GM23338 (cell line): ENCODE measurements around the gene SORT1. TPM values are rescaled to one million over a fixed set of nuclear protein-coding genes. Genes with fewer than 3 reads are reported as not detected.
A peak's percentile ranks its signal among the peaks of the same experiment; 100 is the strongest.

ENCODE experiments used
- ATAC-seq: fragments of 200-7000 bp; cut with Tn5 transposase; 3 replicates; pipeline ENCODE4 v1.9.1; 2020
- DNase-seq: peaks from one replicate; pipeline ENCODE4 v3.0.0-alpha.2; 2015; ENCODE audit warnings: low spot score
- H2AFZ ChIP-seq: fragments of 200-600 bp; sonication (generic); 2 replicates; pipeline ENCODE4 v1.8.0; 2016; ENCODE audit warnings: antibody characterized with exemption, mild to moderate bottlenecking, moderate library complexity
- H3F3A ChIP-seq: fragments of 200-600 bp; sonication (generic); replicated peaks from 2 replicates; pipeline ENCODE4 v1.8.0; 2017; ENCODE audit warnings: antibody characterized with exemption, mixed run types, low read depth
- H3K27ac ChIP-seq: fragments of 200-600 bp; sonication (generic); 2 replicates; pipeline ENCODE4 v1.6.1; 2016; ENCODE audit warnings: low read depth
- H3K27me3 ChIP-seq: fragments of 200-600 bp; sonication (generic); 2 replicates; pipeline ENCODE4 v1.8.0; 2016; ENCODE audit warnings: mild to moderate bottlenecking, mixed run types, moderate library complexity; ENCODE audit not compliant: insufficient read depth
- H3K36me3 ChIP-seq: fragments of 200-600 bp; sonication (generic); 2 replicates; pipeline ENCODE4 v1.8.0; 2016; ENCODE audit warnings: mild to moderate bottlenecking; ENCODE audit not compliant: insufficient read depth
- H3K4me1 ChIP-seq: fragments of 200-600 bp; sonication (generic); 2 replicates; pipeline ENCODE4 v1.8.0; 2016; ENCODE audit warnings: mild to moderate bottlenecking, moderate library complexity; ENCODE audit not compliant: insufficient read depth
- H3K4me2 ChIP-seq: fragments of 200-600 bp; sonication (generic); 2 replicates; pipeline ENCODE4 v1.7.1; 2017; ENCODE audit warnings: mixed run types
- H3K4me3 ChIP-seq: fragments of 200-600 bp; sonication (generic); 2 replicates; pipeline ENCODE4 v1.6.1; 2016; ENCODE audit warnings: mixed run types
- H3K79me2 ChIP-seq: fragments of 200-600 bp; sonication (generic); replicated peaks from 2 replicates; pipeline ENCODE4 v1.8.0; 2017; ENCODE audit warnings: mild to moderate bottlenecking; ENCODE audit not compliant: insufficient read depth
- H3K9me2 ChIP-seq: fragments of 200-600 bp; sonication (generic); 2 replicates; pipeline ENCODE4 v1.8.0; 2017; ENCODE audit not compliant: insufficient read depth
- H4K20me1 ChIP-seq: fragments of 200-600 bp; sonication (generic); replicated peaks from 2 replicates; pipeline ENCODE4 v1.8.0; 2017; ENCODE audit warnings: mild to moderate bottlenecking; ENCODE audit not compliant: insufficient read depth
- H3K27ac Mint-ChIP-seq: 2 replicates; pipeline ENCODE4 v1.8.0; 2020; ENCODE audit warnings: inconsistent platforms, mild to moderate bottlenecking, moderate library complexity, mixed read lengths
- H3K27me3 Mint-ChIP-seq: 3 replicates; pipeline ENCODE4 v1.8.0; 2022; ENCODE audit warnings: low read depth, mild to moderate bottlenecking, moderate library complexity, mixed read lengths, inconsistent platforms; ENCODE audit not compliant: insufficient read depth, poor library complexity
- H3K36me3 Mint-ChIP-seq: 3 replicates; pipeline ENCODE4 v1.8.0; 2021; ENCODE audit warnings: low read depth, mild to moderate bottlenecking, inconsistent platforms, moderate library complexity, mixed read lengths
- H3K4me1 Mint-ChIP-seq: 3 replicates; pipeline ENCODE4 v1.8.0; 2020; ENCODE audit warnings: mild to moderate bottlenecking, inconsistent platforms, mixed read lengths
- H3K4me3 Mint-ChIP-seq: 3 replicates; pipeline ENCODE4 v1.8.0; 2021; ENCODE audit warnings: moderate library complexity, mild to moderate bottlenecking, inconsistent platforms, mixed read lengths
- H3K9me3 Mint-ChIP-seq: 3 replicates; pipeline ENCODE4 v1.8.0; 2020; ENCODE audit warnings: moderate library complexity, mild to moderate bottlenecking, inconsistent platforms, mixed read lengths
- CREB1 ChIP-seq: fragments of 250-450 bp; sonication (Bioruptor Pico); IDR thresholded peaks from 2 replicates; pipeline ENCODE4 v1.5.0; 2020; ENCODE audit warnings: low read depth, mild to moderate bottlenecking, moderate library complexity
- CTCF ChIP-seq, 2 experiments: fragments of 200-600 bp in 1 of 2; sonication (generic) in 1 of 2; conservative IDR thresholded peaks; 2 replicates each; pipeline versions ENCODE4 v1.5.1 to v1.6.1; 2016 to 2017; ENCODE audit warnings: antibody characterized with exemption in 2 of 2, low read depth in 2 of 2, mild to moderate bottlenecking in 2 of 2, moderate library complexity in 1 of 2
- EZH2 ChIP-seq: fragments of 200-600 bp; sonication (generic); IDR thresholded peaks from one replicate; pipeline ENCODE4 v1.8.0; 2017; ENCODE audit warnings: antibody characterized with exemption, mild to moderate bottlenecking, low read depth; ENCODE audit not compliant: unreplicated experiment
- EZH2phosphoT487 ChIP-seq: fragments of 200-600 bp; sonication (generic); IDR thresholded peaks from one replicate; pipeline ENCODE4 v1.8.1; 2018; ENCODE audit warnings: antibody characterized with exemption; ENCODE audit not compliant: unreplicated experiment
- JUNB ChIP-seq: IDR thresholded peaks from one replicate; pipeline ENCODE4 v1.6.1; 2016; ENCODE audit warnings: antibody characterized with exemption; ENCODE audit not compliant: unreplicated experiment
- NANOG ChIP-seq: IDR thresholded peaks from 2 replicates; pipeline ENCODE4 v1.6.1; 2016; ENCODE audit warnings: antibody characterized with exemption, borderline replicate concordance
- POLR2AphosphoS5 ChIP-seq: IDR thresholded peaks from 2 replicates; pipeline ENCODE4 v1.6.1; 2016; ENCODE audit warnings: antibody characterized with exemption, low read depth
- REST ChIP-seq: IDR thresholded peaks from one replicate; pipeline ENCODE4 v1.6.1; 2018; ENCODE audit warnings: antibody characterized with exemption; ENCODE audit not compliant: unreplicated experiment
- STAT1 ChIP-seq: IDR thresholded peaks from one replicate; pipeline ENCODE4 v1.6.1; 2016; ENCODE audit warnings: antibody characterized with exemption; ENCODE audit not compliant: unreplicated experiment
- ZNF114 ChIP-seq: fragments of 250-450 bp; sonication (Bioruptor Pico); IDR thresholded peaks from 2 replicates; pipeline ENCODE4 v1.5.0; 2020; ENCODE audit warnings: mild to moderate bottlenecking, moderate library complexity
- ZNF331 ChIP-seq: fragments of 250-450 bp; sonication (Bioruptor Pico); IDR thresholded peaks from 2 replicates; pipeline ENCODE4 v1.5.0; 2020; ENCODE audit warnings: low read depth, mild to moderate bottlenecking, moderate library complexity
- polyA plus RNA-seq: library from polyadenylated mRNA; unstranded; fragments of >200 nt; fragmentation: Nextera tagmentation; extraction: Ambion mirVana; gene quantifications from 2 replicates; pipeline ENCODE4 v1.2.1, GENCODE V29; 2016
- total RNA-seq: library from RNA; depleted of rRNA; stranded (reverse); fragments of >200 nt; shearing (Covaris generic); gene quantifications from 2 replicates; pipeline ENCODE4 v1.2.3, GENCODE V29; 2014
- TF ChIP-seq, protein P1 (sequence below): IDR thresholded peaks from 2 replicates; pipeline ENCODE4 v1.6.1; 2016; ENCODE audit warnings: antibody characterized with exemption
- TF ChIP-seq, protein P2 (sequence below): fragments of 250-450 bp; sonication (Bioruptor Pico); IDR thresholded peaks from 2 replicates; pipeline ENCODE4 v1.5.0; 2020; ENCODE audit warnings: mild to moderate bottlenecking, moderate library complexity

Gene SORT1
- total and polyA plus RNA-seq, 2 experiments from 2014 or later = 10.9 to 55.4 TPM

DNA sequence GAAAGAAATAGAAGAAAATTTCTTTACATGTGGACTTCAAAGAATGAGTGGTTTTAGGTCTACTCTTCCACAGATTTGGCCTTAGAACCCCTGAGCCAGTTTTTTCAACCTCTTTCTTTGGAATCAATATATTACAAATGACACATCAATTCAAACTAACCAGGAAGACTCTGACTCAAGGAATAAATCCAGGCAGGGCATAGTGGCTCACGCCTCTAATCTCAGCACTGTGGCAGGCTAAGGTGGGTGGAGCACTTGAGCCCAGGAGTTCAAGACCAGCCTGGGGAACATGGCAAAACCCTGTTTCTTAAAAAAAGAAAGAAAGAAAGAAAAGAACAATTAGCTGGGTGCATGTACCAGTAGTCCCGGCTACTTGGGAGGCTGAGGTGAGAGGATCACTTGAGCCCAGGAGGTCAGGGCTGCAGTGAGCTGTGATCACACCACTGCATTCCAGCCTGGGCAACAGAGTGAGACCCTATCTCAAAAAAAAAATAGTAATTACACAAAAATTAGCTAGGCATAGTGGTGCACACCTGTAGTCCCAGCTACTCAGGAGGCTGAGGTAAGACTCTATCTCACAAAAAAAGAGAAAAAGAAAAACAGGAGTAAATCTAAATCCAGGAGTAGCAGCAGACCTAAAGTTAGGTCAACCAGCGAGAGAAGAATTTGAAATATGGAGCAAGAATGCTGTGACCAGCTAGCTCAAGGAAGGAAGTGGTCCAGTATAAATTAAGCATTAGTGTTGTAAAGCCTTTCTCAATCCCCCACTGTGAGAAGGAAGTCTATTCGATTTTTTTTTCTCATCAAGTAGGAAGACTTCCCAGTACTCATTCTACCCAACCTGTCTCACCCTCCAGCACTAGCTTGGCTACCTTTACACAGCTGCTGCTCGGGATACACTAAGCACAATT is 1.9 kb downstream of the SORT1 start:
- TF ChIP-seq POLR2AphosphoS5 (no peak), CTCF (conservative IDR thresholded peaks at IDR 0.05; ENCODE audit: low read depth in 2 of 2) (no peak), ZNF114 (CRISPR knock-in tag) (no peak), CREB1 (CRISPR knock-in tag) (no peak), EZH2 (no peak), NANOG (no peak), JUNB (no peak), ZNF331 (CRISPR knock-in tag) (no peak), STAT1 (no peak), REST (no peak), EZH2phosphoT487 (no peak)
- TF ChIP-seq, protein P1, sequence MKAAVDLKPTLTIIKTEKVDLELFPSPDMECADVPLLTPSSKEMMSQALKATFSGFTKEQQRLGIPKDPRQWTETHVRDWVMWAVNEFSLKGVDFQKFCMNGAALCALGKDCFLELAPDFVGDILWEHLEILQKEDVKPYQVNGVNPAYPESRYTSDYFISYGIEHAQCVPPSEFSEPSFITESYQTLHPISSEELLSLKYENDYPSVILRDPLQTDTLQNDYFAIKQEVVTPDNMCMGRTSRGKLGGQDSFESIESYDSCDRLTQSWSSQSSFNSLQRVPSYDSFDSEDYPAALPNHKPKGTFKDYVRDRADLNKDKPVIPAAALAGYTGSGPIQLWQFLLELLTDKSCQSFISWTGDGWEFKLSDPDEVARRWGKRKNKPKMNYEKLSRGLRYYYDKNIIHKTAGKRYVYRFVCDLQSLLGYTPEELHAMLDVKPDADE = no peak
- TF ChIP-seq, protein P2, sequence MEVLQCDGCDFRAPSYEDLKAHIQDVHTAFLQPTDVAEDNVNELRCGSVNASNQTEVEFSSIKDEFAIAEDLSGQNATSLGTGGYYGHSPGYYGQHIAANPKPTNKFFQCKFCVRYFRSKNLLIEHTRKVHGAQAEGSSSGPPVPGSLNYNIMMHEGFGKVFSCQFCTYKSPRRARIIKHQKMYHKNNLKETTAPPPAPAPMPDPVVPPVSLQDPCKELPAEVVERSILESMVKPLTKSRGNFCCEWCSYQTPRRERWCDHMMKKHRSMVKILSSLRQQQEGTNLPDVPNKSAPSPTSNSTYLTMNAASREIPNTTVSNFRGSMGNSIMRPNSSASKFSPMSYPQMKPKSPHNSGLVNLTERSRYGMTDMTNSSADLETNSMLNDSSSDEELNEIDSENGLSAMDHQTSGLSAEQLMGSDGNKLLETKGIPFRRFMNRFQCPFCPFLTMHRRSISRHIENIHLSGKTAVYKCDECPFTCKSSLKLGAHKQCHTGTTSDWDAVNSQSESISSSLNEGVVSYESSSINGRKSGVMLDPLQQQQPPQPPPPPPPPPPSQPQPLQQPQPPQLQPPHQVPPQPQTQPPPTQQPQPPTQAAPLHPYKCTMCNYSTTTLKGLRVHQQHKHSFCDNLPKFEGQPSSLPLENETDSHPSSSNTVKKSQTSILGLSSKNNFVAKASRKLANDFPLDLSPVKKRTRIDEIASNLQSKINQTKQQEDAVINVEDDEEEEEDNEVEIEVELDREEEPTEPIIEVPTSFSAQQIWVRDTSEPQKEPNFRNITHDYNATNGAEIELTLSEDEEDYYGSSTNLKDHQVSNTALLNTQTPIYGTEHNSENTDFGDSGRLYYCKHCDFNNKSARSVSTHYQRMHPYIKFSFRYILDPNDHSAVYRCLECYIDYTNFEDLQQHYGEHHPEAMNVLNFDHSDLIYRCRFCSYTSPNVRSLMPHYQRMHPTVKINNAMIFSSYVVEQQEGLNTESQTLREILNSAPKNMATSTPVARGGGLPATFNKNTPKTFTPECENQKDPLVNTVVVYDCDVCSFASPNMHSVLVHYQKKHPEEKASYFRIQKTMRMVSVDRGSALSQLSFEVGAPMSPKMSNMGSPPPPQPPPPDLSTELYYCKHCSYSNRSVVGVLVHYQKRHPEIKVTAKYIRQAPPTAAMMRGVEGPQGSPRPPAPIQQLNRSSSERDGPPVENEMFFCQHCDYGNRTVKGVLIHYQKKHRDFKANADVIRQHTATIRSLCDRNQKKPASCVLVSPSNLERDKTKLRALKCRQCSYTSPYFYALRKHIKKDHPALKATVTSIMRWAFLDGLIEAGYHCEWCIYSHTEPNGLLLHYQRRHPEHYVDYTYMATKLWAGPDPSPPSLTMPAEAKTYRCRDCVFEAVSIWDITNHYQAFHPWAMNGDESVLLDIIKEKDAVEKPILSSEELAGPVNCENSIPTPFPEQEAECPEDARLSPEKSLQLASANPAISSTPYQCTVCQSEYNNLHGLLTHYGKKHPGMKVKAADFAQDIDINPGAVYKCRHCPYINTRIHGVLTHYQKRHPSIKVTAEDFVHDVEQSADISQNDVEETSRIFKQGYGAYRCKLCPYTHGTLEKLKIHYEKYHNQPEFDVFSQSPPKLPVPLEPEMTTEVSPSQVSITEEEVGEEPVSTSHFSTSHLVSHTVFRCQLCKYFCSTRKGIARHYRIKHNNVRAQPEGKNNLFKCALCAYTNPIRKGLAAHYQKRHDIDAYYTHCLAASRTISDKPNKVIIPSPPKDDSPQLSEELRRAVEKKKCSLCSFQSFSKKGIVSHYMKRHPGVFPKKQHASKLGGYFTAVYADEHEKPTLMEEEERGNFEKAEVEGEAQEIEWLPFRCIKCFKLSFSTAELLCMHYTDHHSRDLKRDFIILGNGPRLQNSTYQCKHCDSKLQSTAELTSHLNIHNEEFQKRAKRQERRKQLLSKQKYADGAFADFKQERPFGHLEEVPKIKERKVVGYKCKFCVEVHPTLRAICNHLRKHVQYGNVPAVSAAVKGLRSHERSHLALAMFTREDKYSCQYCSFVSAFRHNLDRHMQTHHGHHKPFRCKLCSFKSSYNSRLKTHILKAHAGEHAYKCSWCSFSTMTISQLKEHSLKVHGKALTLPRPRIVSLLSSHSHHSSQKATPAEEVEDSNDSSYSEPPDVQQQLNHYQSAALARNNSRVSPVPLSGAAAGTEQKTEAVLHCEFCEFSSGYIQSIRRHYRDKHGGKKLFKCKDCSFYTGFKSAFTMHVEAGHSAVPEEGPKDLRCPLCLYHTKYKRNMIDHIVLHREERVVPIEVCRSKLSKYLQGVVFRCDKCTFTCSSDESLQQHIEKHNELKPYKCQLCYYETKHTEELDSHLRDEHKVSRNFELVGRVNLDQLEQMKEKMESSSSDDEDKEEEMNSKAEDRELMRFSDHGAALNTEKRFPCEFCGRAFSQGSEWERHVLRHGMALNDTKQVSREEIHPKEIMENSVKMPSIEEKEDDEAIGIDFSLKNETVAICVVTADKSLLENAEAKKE (CRISPR knock-in tag) = no peak
- Histone ChIP-seq H2AFZ (no peak overlapping the region), H3K9me2 (no peaks in the 10 kb centered on the region), H3K4me1 (peaks cover 31% of the 10 kb centered on the region), H3K4me2 (peak overlapping the region; percentile 92), H3K79me2 (peaks cover 61% of the 10 kb centered on the region), H3F3A (peaks cover 9% of the 10 kb centered on the region), H4K20me1 (peaks cover 15% of the 10 kb centered on the region), H3K36me3 (no peaks in the 10 kb centered on the region), H3K27ac (peak overlapping the region; percentile 53), H3K4me3 (peak overlapping the region; percentile 71), H3K27me3 (no peaks in the 10 kb centered on the region)
- no peaks in the 10 kb centered on the region for H3K9me3 Mint-ChIP-seq
- H3K27me3 Mint-ChIP-seq = peaks cover 15% of the 10 kb centered on the region
- H3K36me3 Mint-ChIP-seq = no peaks in the 10 kb centered on the region; the same call in 2 of the 3 replicates
- no peak overlapping the region for H3K27ac Mint-ChIP-seq
- ATAC-seq = no peak
- H3K4me3 Mint-ChIP-seq = peak overlapping the region; percentile 94
- peaks cover 47% of the 10 kb centered on the region for H3K4me1 Mint-ChIP-seq
- DNase-seq = peak; percentile 80
